IMR-90 (cell line): ENCODE data around the gene IGSF22. TPM values are rescaled to one million over a fixed set of nuclear protein-coding genes. Genes with fewer than 3 reads are reported as not detected.
"Not testable (repeated sequence)": the region's sequence is repeated elsewhere in the genome, so short reads cannot be mapped to it uniquely, and the experiment has no call there.

Source experiments
- ATAC-seq: fragments of 200-7000 bp; cut with Tn5 transposase; 2 replicates; pipeline ENCODE4 v1.9.1; 2020; ENCODE audit warnings: low read depth, mild to moderate bottlenecking, moderate library complexity
- BruUV-seq: library from RNA; stranded (reverse); fragments of 400-500 nt; replicated peaks from 2 replicates; lab custom pipeline; 2021; lab: Mats Ljungman, UMichigan
- CTCF ChIA-PET: fragments of 300-600 bp; formaldehyde crosslinking; extraction: SDS; loops from one replicate; lab custom pipeline; 2021; ENCODE audit warnings: antibody characterized with exemption; lab: Yijun Ruan, JAX
- POLR2A ChIA-PET: fragments of 300-600 bp; sonication (Branson Sonifier 250); formaldehyde crosslinking; loops from one replicate; lab custom pipeline; 2022; ENCODE audit warnings: antibody characterized with exemption; ENCODE audit not compliant: unreplicated experiment; lab: Charles Lee
- DNase-seq: peaks from one replicate; pipeline ENCODE4 v3.0.0; 2013
- H2AFZ ChIP-seq: replicated peaks from 2 replicates; pipeline ENCODE3; 2013; ENCODE audit warnings: low read length, mild to moderate bottlenecking; ENCODE audit not compliant: poor library complexity
- H2AK5ac ChIP-seq: 2 replicates; pipeline ENCODE4 v1.6.1; 2013; ENCODE audit warnings: low read depth, low read length, inconsistent platforms
- H2AK9ac ChIP-seq: replicated peaks from 2 replicates; pipeline ENCODE3; 2013; ENCODE audit warnings: mild to moderate bottlenecking, low read depth, low read length, moderate library complexity; ENCODE audit not compliant: poor library complexity
- H2BK120ac ChIP-seq: 2 replicates; pipeline ENCODE4 v1.6.1; 2013; ENCODE audit warnings: low read depth, low read length, inconsistent platforms
- H2BK15ac ChIP-seq: 3 replicates; pipeline ENCODE4 v1.6.1; 2013; ENCODE audit warnings: low read depth, low read length, inconsistent platforms
- H2BK20ac ChIP-seq: 2 replicates; pipeline ENCODE4 v1.6.1; 2013; ENCODE audit warnings: low read depth, mild to moderate bottlenecking, inconsistent platforms, low read length, moderate library complexity
- H2BK5ac ChIP-seq: 2 replicates; pipeline ENCODE4 v1.6.1; 2013; ENCODE audit warnings: mild to moderate bottlenecking, low read depth, low read length, inconsistent platforms; ENCODE audit not compliant: poor library complexity, severe bottlenecking
- H3K14ac ChIP-seq: replicated peaks from 2 replicates; pipeline ENCODE4 v1.6.1; 2013; ENCODE audit warnings: low read depth, low read length, inconsistent platforms
- H3K18ac ChIP-seq: 2 replicates; pipeline ENCODE4 v1.6.1; 2013; ENCODE audit warnings: low read depth, low read length, control low read depth
- H3K23ac ChIP-seq: 2 replicates; pipeline ENCODE4 v1.6.1; 2013; ENCODE audit warnings: low read depth, low read length, inconsistent platforms
- H3K27ac ChIP-seq: 2 replicates; pipeline ENCODE4 v1.5.1; 2013; ENCODE audit warnings: mild to moderate bottlenecking, control low read depth, low read length; ENCODE audit not compliant: insufficient read depth
- H3K27me3 ChIP-seq: 2 replicates; pipeline ENCODE4 v1.6.1; 2013; ENCODE audit warnings: low read length; ENCODE audit not compliant: control insufficient read depth, insufficient read depth
- H3K36me3 ChIP-seq: 2 replicates; pipeline ENCODE4 v1.6.1; 2013; ENCODE audit warnings: low read length, mixed read lengths; ENCODE audit not compliant: control insufficient read depth, insufficient read depth
- H3K4ac ChIP-seq: 2 replicates; pipeline ENCODE4 v1.6.1; 2013; ENCODE audit warnings: low read depth, low read length, inconsistent platforms
- H3K4me1 ChIP-seq: 2 replicates; pipeline ENCODE4 v1.6.1; 2013; ENCODE audit warnings: low read length, mixed read lengths; ENCODE audit not compliant: control insufficient read depth, insufficient read depth
- H3K4me2 ChIP-seq: 2 replicates; pipeline ENCODE4 v1.6.1; 2013; ENCODE audit warnings: low read depth, mild to moderate bottlenecking, control low read depth, low read length, moderate library complexity
- H3K4me3 ChIP-seq: 2 replicates; pipeline ENCODE4 v1.5.1; 2013; ENCODE audit warnings: low read depth, mild to moderate bottlenecking, control low read depth, low read length, moderate library complexity; ENCODE audit not compliant: insufficient read depth
- H3K56ac ChIP-seq: 2 replicates; pipeline ENCODE4 v1.6.1; 2013; ENCODE audit warnings: low read length, inconsistent platforms; ENCODE audit not compliant: insufficient read depth; ENCODE audit errors: extremely low read depth
- H3K79me1 ChIP-seq, 2 experiments: 2 replicates each; pipeline ENCODE4 v1.6.1; 2013; ENCODE audit warnings: low read length in 2 of 2, inconsistent platforms in 1 of 2, low read depth in 1 of 2
- H3K9ac ChIP-seq: 2 replicates; pipeline ENCODE4 v1.6.1; 2013; ENCODE audit warnings: low read depth, low read length, control low read depth
- H3K9me1 ChIP-seq: 2 replicates; pipeline ENCODE4 v1.6.1; 2013; ENCODE audit warnings: low read length, inconsistent platforms; ENCODE audit not compliant: insufficient read depth
- H3K9me3 ChIP-seq: 2 replicates; pipeline ENCODE4 v1.6.1; 2013; ENCODE audit warnings: low read length; ENCODE audit not compliant: control insufficient read depth, insufficient read depth
- H4K20me1 ChIP-seq: 2 replicates; pipeline ENCODE4 v1.6.1; 2013; ENCODE audit warnings: low read length, inconsistent platforms; ENCODE audit not compliant: insufficient read depth
- H4K5ac ChIP-seq: 2 replicates; pipeline ENCODE4 v1.6.1; 2013; ENCODE audit warnings: mild to moderate bottlenecking, low read depth, low read length, control low read depth
- H4K8ac ChIP-seq, 2 experiments: 2 replicates each; pipeline ENCODE4 v1.6.1; 2013; ENCODE audit warnings: low read depth in 2 of 2, low read length in 2 of 2, control low read depth in 1 of 2, inconsistent platforms in 1 of 2
- H4K91ac ChIP-seq: 2 replicates; pipeline ENCODE4 v1.6.1; 2013; ENCODE audit warnings: low read depth, low read length, inconsistent platforms; ENCODE audit not compliant: insufficient read depth
- WGBS, 2 experiments: methylation state at CpG; one replicate each; pipeline versions ENCODE4 v1.1.5 to v1.1.7; 2013; ENCODE audit warnings: missing lambda C conversion rate in 2 of 2; ENCODE audit not compliant: insufficient read length in 1 of 2; ENCODE audit errors: extremely low coverage in 2 of 2; 5-methylcytosine and 5-hydroxymethylcytosine counted together
- dilution Hi-C: fragments of 300-500 bp; cut with HindIII; formaldehyde crosslinking; loops from one replicate; pipeline ENCODE4 v1.14.3; 2018; ENCODE audit warnings: low sequenced_read_pairs; ENCODE audit not compliant: unreplicated experiment
- in situ Hi-C: fragments of 300-500 bp; cut with MboI; formaldehyde crosslinking; loops from 3 replicates; pipeline ENCODE4 v1.14.3; 2019; ENCODE audit warnings: low sequenced_read_pairs, inconsistent platforms, mixed read lengths
- intact Hi-C: fragments of 100-400 bp; cut with micrococcal nuclease; formaldehyde crosslinking; loops from 2 replicates; pipeline ENCODE4 v1.10.0; 2022
- polyA plus RNA-seq, 3 experiments: library from polyadenylated mRNA; depleted of rRNA; stranded (reverse); fragments of >200 nt; gene quantifications; 2 replicates each; pipeline ENCODE4 v1.2.3, GENCODE V29; 2012; ENCODE audit warnings: low replicate concordance in 1 of 3
- total RNA-seq: library from RNA; depleted of rRNA; stranded (reverse); fragments of >200 nt; gene quantifications from 2 replicates; pipeline ENCODE4 v1.2.3, GENCODE V29; 2012

IGSF22 gene
- total and polyA plus RNA-seq, 2 of the 4 experiments (the other 2 are of a cell fraction): not detected

DNA sequence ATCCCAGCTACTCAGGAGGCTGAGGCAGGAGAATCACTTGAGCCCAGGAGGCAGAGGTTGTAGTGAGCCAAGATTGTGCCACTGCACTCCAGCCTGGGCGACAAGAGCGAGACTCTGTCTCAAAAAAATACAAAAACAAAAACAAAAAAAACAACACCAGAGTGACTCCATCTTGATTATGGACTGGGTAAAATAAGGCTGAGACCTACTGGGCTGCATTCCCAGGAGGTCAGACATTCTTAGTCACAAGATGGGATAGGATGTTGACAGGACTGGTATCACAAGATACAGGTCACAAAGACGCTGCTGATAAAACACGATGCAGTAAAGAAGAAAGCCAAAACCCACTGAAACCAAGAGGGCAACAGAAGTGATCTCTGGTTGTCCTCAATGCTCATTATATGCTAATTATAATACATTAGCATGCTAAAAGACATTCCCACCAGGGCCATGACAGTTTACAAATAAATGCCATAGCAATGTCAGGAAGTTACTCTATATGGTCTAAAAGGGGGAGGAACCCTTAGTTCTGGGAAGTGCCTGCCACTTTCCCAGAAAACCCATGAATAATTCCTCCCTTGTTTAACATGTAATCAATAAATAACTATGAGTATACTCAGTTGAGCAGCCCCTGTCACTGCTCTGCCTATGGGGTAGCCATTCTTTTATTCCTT lies 34.4 kb downstream of the IGSF22 start:
- H2BK15ac ChIP-seq, CTCF ChIA-PET, H3K18ac ChIP-seq, POLR2A ChIA-PET, H3K23ac ChIP-seq, intact Hi-C loops, H3K4me3 ChIP-seq, H3K79me1 ChIP-seq, in situ Hi-C loops, H2BK120ac ChIP-seq, H3K27ac ChIP-seq, H4K91ac ChIP-seq, H3K56ac ChIP-seq, ATAC-seq, BruUV-seq, H3K4ac ChIP-seq, H2AK5ac ChIP-seq, DNase-seq, H3K14ac ChIP-seq, H3K9me3 ChIP-seq, dilution Hi-C loops, H4K20me1 ChIP-seq, H3K9ac ChIP-seq, H4K8ac ChIP-seq, H4K5ac ChIP-seq, H2AK9ac ChIP-seq, H3K4me1 ChIP-seq, H2AFZ ChIP-seq, H2BK20ac ChIP-seq, H3K27me3 ChIP-seq, H3K9me1 ChIP-seq, H3K36me3 ChIP-seq, H3K4me2 ChIP-seq, H2BK5ac ChIP-seq: not testable (repeated sequence)
- WGBS, 2 experiments: 60% methylated on average over 1 of the region's 4 CpGs; no CpG with 5 or more reads in 1 of the 2 experiments
